Adrenal gland (tissue), 5 donors: ENCODE measurements around the gene TTC34.
"Not testable (repeated sequence)": the region's sequence is repeated elsewhere in the genome, so short reads cannot be mapped to it uniquely, and the experiment has no call there.

Experiments
- POLR2A ChIP-seq, 2 donors: fragments of 450-650 bp; IDR thresholded peaks; one replicate each; pipeline ENCODE4 v1.6.1; 2017; ENCODE audit warnings: antibody characterized with exemption in 2 of 2, mild to moderate bottlenecking in 2 of 2, moderate library complexity in 1 of 2
- TF ChIP-seq, protein P1 (sequence below), 6 experiments: fragments of 450-650 bp in 4 of 6; fragments of 200-600 bp in 2 of 6; sonication (generic) in 1 of 6; IDR thresholded peaks; 1 replicate in 5 of 6; 2 replicates in 1 of 6; pipeline versions ENCODE4 v1.5.1 to v1.8.0; 2016 to 2021; ENCODE audit warnings: antibody characterized with exemption in 6 of 6, mild to moderate bottlenecking in 2 of 6, moderate library complexity in 1 of 6
- donor health status: DM: no; HTN: no; CAD: no.

DNA sequence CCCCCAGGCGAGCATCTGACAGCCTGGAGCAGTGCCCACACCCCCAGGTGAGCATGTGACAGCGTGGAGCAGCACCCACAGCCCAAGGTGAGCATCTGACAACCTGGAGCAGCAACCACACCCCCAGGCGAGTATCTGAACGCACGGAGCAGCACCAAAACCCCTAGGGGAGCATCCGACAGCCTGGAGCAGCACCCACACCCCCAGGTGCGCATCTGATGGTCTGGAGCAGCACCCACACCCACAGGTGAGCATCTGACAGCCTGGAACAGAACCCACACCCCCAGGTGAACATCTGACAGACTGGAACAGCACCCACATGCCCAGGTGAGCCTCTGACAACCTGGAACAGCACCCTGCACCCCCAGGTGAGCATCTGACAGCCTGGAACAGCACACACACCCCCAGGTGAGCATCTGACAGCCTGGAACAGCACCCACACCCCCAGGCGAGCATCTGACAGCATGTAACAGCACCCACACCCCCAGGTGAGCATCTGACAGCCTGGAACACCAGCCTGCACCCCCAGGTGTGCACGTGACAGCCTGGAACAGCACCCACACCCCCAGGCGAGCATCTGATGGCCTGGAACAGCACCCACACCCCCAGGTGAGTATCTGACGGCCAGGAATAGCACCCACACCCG is 148.4 kb downstream of the TTC34 start:
- TF ChIP-seq, protein P1, sequence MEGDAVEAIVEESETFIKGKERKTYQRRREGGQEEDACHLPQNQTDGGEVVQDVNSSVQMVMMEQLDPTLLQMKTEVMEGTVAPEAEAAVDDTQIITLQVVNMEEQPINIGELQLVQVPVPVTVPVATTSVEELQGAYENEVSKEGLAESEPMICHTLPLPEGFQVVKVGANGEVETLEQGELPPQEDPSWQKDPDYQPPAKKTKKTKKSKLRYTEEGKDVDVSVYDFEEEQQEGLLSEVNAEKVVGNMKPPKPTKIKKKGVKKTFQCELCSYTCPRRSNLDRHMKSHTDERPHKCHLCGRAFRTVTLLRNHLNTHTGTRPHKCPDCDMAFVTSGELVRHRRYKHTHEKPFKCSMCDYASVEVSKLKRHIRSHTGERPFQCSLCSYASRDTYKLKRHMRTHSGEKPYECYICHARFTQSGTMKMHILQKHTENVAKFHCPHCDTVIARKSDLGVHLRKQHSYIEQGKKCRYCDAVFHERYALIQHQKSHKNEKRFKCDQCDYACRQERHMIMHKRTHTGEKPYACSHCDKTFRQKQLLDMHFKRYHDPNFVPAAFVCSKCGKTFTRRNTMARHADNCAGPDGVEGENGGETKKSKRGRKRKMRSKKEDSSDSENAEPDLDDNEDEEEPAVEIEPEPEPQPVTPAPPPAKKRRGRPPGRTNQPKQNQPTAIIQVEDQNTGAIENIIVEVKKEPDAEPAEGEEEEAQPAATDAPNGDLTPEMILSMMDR (IDR thresholded peaks at IDR 0.05) = not testable (repeated sequence)
- TF ChIP-seq POLR2A (IDR thresholded peaks at IDR 0.05) = not testable (repeated sequence)
